GM12874 (cell line): ENCODE results near the gene CSRNP3.

ENCODE experiments used
- CTCF ChIP-seq: IDR thresholded peaks from 2 replicates; pipeline ENCODE4 v1.5.1; 2011; ENCODE audit warnings: low read depth, mild to moderate bottlenecking, control low read depth, low read length, moderate library complexity; ENCODE audit not compliant: insufficient read depth

The CSRNP3 gene

GRCh38 chr2:165665614-165666013 lies 196.1 kb downstream of the CSRNP3 start:
- no peak for TF ChIP-seq CTCF

- TF ChIP-seq CTCF, result no peak
Observed at GRCh38 chr2:165666605-165667004, 197.1 kb downstream of the CSRNP3 start.

- no peak for TF ChIP-seq CTCF
Observed at GRCh38 chr2:165667375-165667774, 197.9 kb downstream of the CSRNP3 start.

GRCh38 chr2:165674780-165675179 lies 205.3 kb downstream of the CSRNP3 start:
- no peak for TF ChIP-seq CTCF

GRCh38 chr2:165675551-165675968 lies 206.1 kb downstream of the CSRNP3 start:
- no peak for TF ChIP-seq CTCF

- TF ChIP-seq CTCF, result no peak
Observed at GRCh38 chr2:165678882-165679281, 209.4 kb downstream of the CSRNP3 start.

GRCh38 chr2:165679621-165680020 lies 210.1 kb downstream of the CSRNP3 start:
- TF ChIP-seq CTCF, result no peak

GRCh38 chr2:165681841-165682240 lies 212.3 kb downstream of the CSRNP3 start:
- no peak for TF ChIP-seq CTCF
